NCI-H1048 (cell line): ENCODE results near the gene SORCS2.

Experiments
- DNase-seq: peaks from one replicate; lab custom pipeline; 2025; lab: John Stamatoyannopoulos, UW

SORCS2 gene

GRCh38 chr4:7186516-7187167, 5.7 kb upstream of the SORCS2 start:
- no peak for DNase-seq

- no peak for DNase-seq
These were observed 5.2 kb upstream of the SORCS2 start for GRCh38 chr4:7187168-7187535.

- no peak for DNase-seq
These were observed 4.6 kb upstream of the SORCS2 start for GRCh38 chr4:7187691-7188090.

- no peak for DNase-seq
These were observed 3.3 kb upstream of the SORCS2 start for GRCh38 chr4:7189066-7189465.

GRCh38 chr4:7189475-7190277, 2.7 kb upstream of the SORCS2 start:
- DNase-seq = no peak

- DNase-seq = no peak
These were observed 2.1 kb upstream of the SORCS2 start for GRCh38 chr4:7190278-7190594.

- no peak for DNase-seq
These were observed 1.4 kb upstream of the SORCS2 start for GRCh38 chr4:7190691-7191545.

- no peak for DNase-seq
These were observed 639 bp upstream of the SORCS2 start for GRCh38 chr4:7191546-7192251.

- DNase-seq = no peak
These were observed 956 bp downstream of the SORCS2 start for GRCh38 chr4:7193030-7193958.

GRCh38 chr4:7194251-7195140, 2.2 kb downstream of the SORCS2 start:
- DNase-seq = no peak

GRCh38 chr4:7195141-7195515, 2.8 kb downstream of the SORCS2 start:
- DNase-seq = no peak

- no peak for DNase-seq
These were observed 3.4 kb downstream of the SORCS2 start for GRCh38 chr4:7195546-7196287.

- no peak for DNase-seq
These were observed 3.9 kb downstream of the SORCS2 start for GRCh38 chr4:7196288-7196651.

- DNase-seq = no peak
These were observed 4.4 kb downstream of the SORCS2 start for GRCh38 chr4:7196736-7197135.

- no peak for DNase-seq
These were observed 5.6 kb downstream of the SORCS2 start for GRCh38 chr4:7197910-7198309.

- no peak for DNase-seq
These were observed 6.2 kb downstream of the SORCS2 start for GRCh38 chr4:7198440-7199128.

- no peak for DNase-seq
These were observed 6.9 kb downstream of the SORCS2 start for GRCh38 chr4:7199129-7199725.

- DNase-seq = no peak
These were observed 7.6 kb downstream of the SORCS2 start for GRCh38 chr4:7199771-7200441.
